Superior temporal gyrus (tissue), 1 donor: ENCODE measurements around the gene PITRM1.
"Not testable (repeated sequence)": the region's sequence is repeated elsewhere in the genome, so short reads cannot be mapped to it uniquely, and the experiment has no call there.

Source experiments
- DNase-seq: peaks from one replicate; pipeline ENCODE4 v3.0.0-alpha.2; 2016; ENCODE audit errors: extremely low spot score

Gene PITRM1

GRCh38 chr10:3122486-3123205 lies 49.9 kb downstream of the PITRM1 start:
- no peak for DNase-seq

- no peak for DNase-seq
These were observed 50.5 kb downstream of the PITRM1 start for GRCh38 chr10:3122034-3122433.

GRCh38 chr10:3119796-3120459 lies 52.7 kb downstream of the PITRM1 start:
- no peak for DNase-seq

- DNase-seq, result no peak
These were observed 53.9 kb downstream of the PITRM1 start for GRCh38 chr10:3118641-3119091.

- no peak for DNase-seq
These were observed 55.1 kb downstream of the PITRM1 start for GRCh38 chr10:3117486-3117885.

- DNase-seq, result no peak
These were observed 56.0 kb downstream of the PITRM1 start for GRCh38 chr10:3116508-3117100.

GRCh38 chr10:3115685-3116084 lies 56.9 kb downstream of the PITRM1 start:
- no peak for DNase-seq

GRCh38 chr10:3113343-3113720 lies 59.2 kb downstream of the PITRM1 start:
- DNase-seq, result no peak

GRCh38 chr10:3111621-3112163 lies 60.9 kb downstream of the PITRM1 start:
- DNase-seq, result no peak

- no peak for DNase-seq
These were observed 61.6 kb downstream of the PITRM1 start for GRCh38 chr10:3110782-3111620.

- DNase-seq, result no peak
These were observed 62.9 kb downstream of the PITRM1 start for GRCh38 chr10:3109633-3110032.

- DNase-seq, result no peak
These were observed 63.4 kb downstream of the PITRM1 start for GRCh38 chr10:3109196-3109595.

- no peak for DNase-seq
These were observed 63.9 kb downstream of the PITRM1 start for GRCh38 chr10:3108575-3109105.

- DNase-seq, result no peak
These were observed 64.5 kb downstream of the PITRM1 start for GRCh38 chr10:3108033-3108432.

GRCh38 chr10:3107426-3107961 lies 65.1 kb downstream of the PITRM1 start:
- peak; percentile 85 for DNase-seq

GRCh38 chr10:3106928-3107425 lies 65.6 kb downstream of the PITRM1 start:
- DNase-seq, result no peak

GRCh38 chr10:3106328-3106727 lies 66.3 kb downstream of the PITRM1 start:
- DNase-seq, result not testable (repeated sequence)

- DNase-seq, result no peak
These were observed 66.7 kb downstream of the PITRM1 start for GRCh38 chr10:3105905-3106304.

- DNase-seq, result no peak
These were observed 67.4 kb downstream of the PITRM1 start for GRCh38 chr10:3105166-3105565.

- peak; percentile 81 for DNase-seq
These were observed 68.2 kb downstream of the PITRM1 start for GRCh38 chr10:3104251-3104918.
